CD8-positive, alpha-beta memory T cell (primary cell): ENCODE data around the gene ZNF25. TPM values are rescaled to one million over a fixed set of nuclear protein-coding genes. Genes with fewer than 3 reads are reported as not detected.
"Not testable (repeated sequence)": the region's sequence is repeated elsewhere in the genome, so short reads cannot be mapped to it uniquely, and the experiment has no call there.

Experiments used
- CTCF ChIA-PET: fragments of 350-600 bp; sonication (Branson Sonifier 250); formaldehyde crosslinking; loops from one replicate; lab custom pipeline; 2021; ENCODE audit warnings: antibody characterized with exemption; lab: Charles Lee
- POLR2A ChIA-PET: fragments of 350-600 bp; sonication (Branson Sonifier 250); formaldehyde crosslinking; loops from one replicate; lab custom pipeline; 2021; ENCODE audit warnings: antibody characterized with exemption; lab: Charles Lee
- DNase-seq, 5 donors: peaks; one replicate each; pipeline versions ENCODE4 v3.0.0 to v3.0.0-alpha.2; 2020 to 2022; ENCODE audit warnings: mixed read lengths in 1 of 5
- H3K27ac ChIP-seq: one replicate; pipeline ENCODE4 v1.7.0; 2013; ENCODE audit warnings: low read depth, mild to moderate bottlenecking, low read length, moderate library complexity
- H3K27me3 ChIP-seq: 2 replicates; pipeline ENCODE4 v1.7.0; 2013; ENCODE audit warnings: low read length, mild to moderate bottlenecking; ENCODE audit not compliant: insufficient read depth, poor library complexity, severe bottlenecking
- H3K36me3 ChIP-seq: 2 replicates; pipeline ENCODE4 v1.7.0; 2013; ENCODE audit warnings: mild to moderate bottlenecking, low read length, moderate library complexity; ENCODE audit not compliant: insufficient read depth
- H3K4me1 ChIP-seq: 2 replicates; pipeline ENCODE4 v1.7.0; 2013; ENCODE audit warnings: mild to moderate bottlenecking, low read length, moderate library complexity; ENCODE audit not compliant: insufficient read depth
- H3K4me3 ChIP-seq: 2 replicates; pipeline ENCODE4 v1.7.0; 2013; ENCODE audit warnings: mild to moderate bottlenecking, low read length
- H3K9me3 ChIP-seq: 2 replicates; pipeline ENCODE4 v1.7.0; 2013; ENCODE audit warnings: mild to moderate bottlenecking, low read length
- H3K27ac Mint-ChIP-seq, 8 donors: one replicate each; pipeline ENCODE4 v1.8.0; 2020 to 2021; ENCODE audit warnings: mixed read lengths in 8 of 8, mild to moderate bottlenecking in 6 of 8, inconsistent platforms in 3 of 8, moderate library complexity in 3 of 8
- H3K27me3 Mint-ChIP-seq, 2 donors: one replicate each; pipeline ENCODE4 v1.8.0; 2020 to 2021; ENCODE audit warnings: mixed read lengths in 2 of 2, mild to moderate bottlenecking in 1 of 2, moderate library complexity in 1 of 2
- H3K36me3 Mint-ChIP-seq, 3 donors: one replicate each; pipeline ENCODE4 v1.8.0; 2020 to 2021; ENCODE audit warnings: mixed read lengths in 3 of 3, inconsistent platforms in 1 of 3, mild to moderate bottlenecking in 1 of 3
- H3K4me1 Mint-ChIP-seq, 3 donors: one replicate each; pipeline ENCODE4 v1.8.0; 2020 to 2021; ENCODE audit warnings: mixed read lengths in 3 of 3, inconsistent platforms in 1 of 3, mild to moderate bottlenecking in 1 of 3
- H3K4me3 Mint-ChIP-seq, 7 donors: one replicate each; pipeline ENCODE4 v1.8.0; 2020 to 2021; ENCODE audit warnings: mixed read lengths in 7 of 7, mild to moderate bottlenecking in 6 of 7, moderate library complexity in 4 of 7, inconsistent platforms in 2 of 7
- H3K9me3 Mint-ChIP-seq, 5 donors: one replicate each; pipeline ENCODE4 v1.8.0; 2020 to 2022; ENCODE audit warnings: mixed read lengths in 5 of 5, mild to moderate bottlenecking in 3 of 5, moderate library complexity in 2 of 5, inconsistent platforms in 1 of 5
- polyA plus RNA-seq: library from polyadenylated mRNA; unstranded; fragments of 300-500 nt; fragmentation: Illumina TruSeq; gene quantifications from one replicate; pipeline ENCODE4 v1.2.3, GENCODE V29; 2021
- total RNA-seq, 2 experiments: library from RNA; stranded (reverse); gene quantifications; one replicate each; pipeline ENCODE4 v1.2.3, GENCODE V29; 2021

ZNF25 gene
- total RNA-seq (1 to 10 TPM; 4.6 to 5.9 TPM), polyA plus RNA-seq (6.2 TPM)

GRCh38 chr10:37976091-37976879, at the start of gene ZNF25:
ZNF25 (minus strand) TSS chr10:37976647; CDS start chr10:37971722, 4,925 bp downstream.
- Histone ChIP-seq H3K27ac (peak within 1 kb of the TSS; percentile 88), H3K9me3 (no peaks in the 10 kb centered on the region), H3K36me3 (no peaks in the 10 kb centered on the region), H3K27me3 (no peaks in the 10 kb centered on the region), H3K4me1 (peaks cover 20% of the 10 kb centered on the region), H3K4me3 (peak within 1 kb of the TSS; percentile 91)
- H3K27ac Mint-ChIP-seq, result peak within 1 kb of the TSS; percentile 85 to 99 (median 98)
- H3K4me3 Mint-ChIP-seq, result peak within 1 kb of the TSS; percentile 88 to 99 (median 96)
- peaks cover 0 to 13% (median 4%) of the 10 kb centered on the region in 3 donors for H3K36me3 Mint-ChIP-seq
- no peaks in the 10 kb centered on the region for H3K27me3 Mint-ChIP-seq
- peak; percentile 96 to 99 (median 98) for DNase-seq
- CTCF ChIA-PET, result interaction anchor here (0.7 to 2.4 kb wide), 26 partner anchors 9 to 426 kb away, joined by 3 to 20 read pairs (median 4); partner anchors contain the start of genes ZNF248, ZNF33A and ZNF37A
- POLR2A ChIA-PET, result interaction anchor here (0.8 to 2.6 kb wide), 6 partner anchors 11 to 426 kb away, joined by 3 to 16 read pairs (median 6); partner anchors contain the start of genes ZNF248, ZNF33A and ZNF37A
- peaks cover 28 to 31% (median 30%) of the 10 kb centered on the region in 3 donors for H3K4me1 Mint-ChIP-seq
- no peaks in the 10 kb centered on the region for H3K9me3 Mint-ChIP-seq

- Mint-ChIP-seq H3K27me3 (no peaks in the 10 kb centered on the region), H3K27ac (peak overlapping the region in 6 of 8 donors; percentile 8 to 80 (median 44)), H3K9me3 (no peaks in the 10 kb centered on the region), H3K4me1 (peaks cover 37 to 59% (median 49%) of the 10 kb centered on the region in 3 donors), H3K36me3 (peaks cover 48 to 95% (median 52%) of the 10 kb centered on the region in 3 donors), H3K4me3 (no peak overlapping the region)
- Histone ChIP-seq H3K27me3 (no peaks in the 10 kb centered on the region), H3K27ac (no peak overlapping the region), H3K36me3 (peaks cover 22% of the 10 kb centered on the region), H3K4me1 (peaks cover 4% of the 10 kb centered on the region), H3K9me3 (no peaks in the 10 kb centered on the region), H3K4me3 (no peak overlapping the region)
- ChIA-PET CTCF (no interaction called here), POLR2A (no interaction called here)
- no peak for DNase-seq
Measured at GRCh38 chr10:38025283-38025682, 48.8 kb upstream of the ZNF25 start.

GRCh38 chr10:38019124-38019523, 42.7 kb upstream of the ZNF25 start:
- H3K4me3 Mint-ChIP-seq, H3K27me3 ChIP-seq, H3K9me3 ChIP-seq, H3K4me3 ChIP-seq, DNase-seq, H3K27ac ChIP-seq, H3K9me3 Mint-ChIP-seq, H3K4me1 ChIP-seq, POLR2A ChIA-PET, H3K27me3 Mint-ChIP-seq: not testable (repeated sequence)
- Mint-ChIP-seq H3K4me1 (peaks cover 30 to 53% (median 37%) of the 10 kb centered on the region in 3 donors), H3K27ac (peak overlapping the region in 2 of 8 donors; percentile 61 to 67), H3K36me3 (peaks cover 40 to 92% (median 51%) of the 10 kb centered on the region in 3 donors)
- peaks cover 47% of the 10 kb centered on the region for H3K36me3 ChIP-seq
- CTCF ChIA-PET, result interaction anchor here (1.0 kb wide), 1 partner anchor 42 kb away, joined by 5 read pairs; the partner anchor contains the start of gene ZNF25

- Mint-ChIP-seq H3K36me3 (peaks cover 40 to 88% (median 46%) of the 10 kb centered on the region in 3 donors), H3K4me3 (no peak overlapping the region), H3K27ac (peak overlapping the region in 1 of 8 donors; percentile 70), H3K27me3 (no peaks in the 10 kb centered on the region), H3K4me1 (peaks cover 41 to 77% (median 59%) of the 10 kb centered on the region in 3 donors), H3K9me3 (peaks cover 2 to 6% (median 2%) of the 10 kb centered on the region in 5 donors)
- no peak for DNase-seq
- H3K36me3 ChIP-seq, result peaks cover 44% of the 10 kb centered on the region
- ChIA-PET POLR2A (no interaction called here), CTCF (no interaction called here)
- no peaks in the 10 kb centered on the region for H3K27me3 ChIP-seq
- H3K9me3 ChIP-seq, result no peaks in the 10 kb centered on the region
- no peak overlapping the region for H3K27ac ChIP-seq
- H3K4me1 ChIP-seq, result peaks cover 13% of the 10 kb centered on the region
- H3K4me3 ChIP-seq, result no peak overlapping the region
Measured at GRCh38 chr10:38016354-38016753, 39.9 kb upstream of the ZNF25 start.

- Histone ChIP-seq H3K4me3 (peak within 1 kb of the TSS; percentile 92), H3K27ac (peak within 1 kb of the TSS; percentile 99), H3K36me3 (peaks cover 9% of the 10 kb centered on the region), H3K9me3 (no peaks in the 10 kb centered on the region), H3K27me3 (no peaks in the 10 kb centered on the region), H3K4me1 (peaks cover 16% of the 10 kb centered on the region)
- no peaks in the 10 kb centered on the region for H3K9me3 Mint-ChIP-seq
- peak; percentile 88 to 96 (median 94) for DNase-seq
- ChIA-PET POLR2A (interaction anchor here (0.6 to 2.8 kb wide), 4 partner anchors 34 to 619 kb away, joined by 3 to 16 read pairs (median 10); partner anchors contain the start of genes ZNF25 and ZNF37A), CTCF (interaction anchor here (1.0 kb wide), 2 partner anchors 34 to 83 kb away, joined by 5 to 7 read pairs; partner anchors contain the start of genes ZNF25 and ZNF37A)
- H3K36me3 Mint-ChIP-seq, result peaks cover 8 to 42% (median 12%) of the 10 kb centered on the region in 3 donors
- peak within 1 kb of the TSS; percentile 86 to 98 (median 94) for H3K4me3 Mint-ChIP-seq
- peaks cover 35 to 52% (median 48%) of the 10 kb centered on the region in 3 donors for H3K4me1 Mint-ChIP-seq
- no peaks in the 10 kb centered on the region for H3K27me3 Mint-ChIP-seq
- H3K27ac Mint-ChIP-seq, result peak within 1 kb of the TSS; percentile 99 to 100 (median 100)
Measured at GRCh38 chr10:38010119-38010903, 33.9 kb upstream of the ZNF25 start, which contains the start of gene ZNF33A. ZNF33A (plus strand) TSS chr10:38010675; CDS start chr10:38012342, 1,667 bp downstream.

GRCh38 chr10:38007991-38008390, 31.5 kb upstream of the ZNF25 start:
- CTCF ChIA-PET, result interaction anchor here (1.0 kb wide), 1 partner anchor 31 kb away, joined by 3 read pairs; no protein-coding TSS in a partner anchor
- DNase-seq, result no peak
- Mint-ChIP-seq H3K9me3 (no peaks in the 10 kb centered on the region), H3K27ac (peak overlapping the region in 3 of 8 donors; percentile 18 to 70 (median 38)), H3K4me1 (peaks cover 25 to 32% (median 29%) of the 10 kb centered on the region in 3 donors), H3K4me3 (peak overlapping the region in 3 of 7 donors; percentile 3 to 81 (median 51)), H3K36me3 (peaks cover 0 to 22% (median 2%) of the 10 kb centered on the region in 3 donors), H3K27me3 (no peaks in the 10 kb centered on the region)
- peaks cover 11% of the 10 kb centered on the region for H3K4me1 ChIP-seq
- POLR2A ChIA-PET, result no interaction called here
- H3K36me3 ChIP-seq, result no peaks in the 10 kb centered on the region
- H3K27ac ChIP-seq, result no peak overlapping the region
- no peak overlapping the region for H3K4me3 ChIP-seq
- no peaks in the 10 kb centered on the region for H3K9me3 ChIP-seq
- H3K27me3 ChIP-seq, result no peaks in the 10 kb centered on the region

- Mint-ChIP-seq H3K27ac (peak overlapping the region in 4 of 8 donors; percentile 12 to 70 (median 32)), H3K4me1 (peaks cover 23 to 28% (median 25%) of the 10 kb centered on the region in 3 donors), H3K9me3 (no peaks in the 10 kb centered on the region), H3K4me3 (no peak overlapping the region), H3K36me3 (peaks cover 0 to 18% (median 0%) of the 10 kb centered on the region in 3 donors), H3K27me3 (no peaks in the 10 kb centered on the region)
- Histone ChIP-seq H3K4me1 (peaks cover 11% of the 10 kb centered on the region), H3K27me3 (no peaks in the 10 kb centered on the region), H3K4me3 (no peak overlapping the region), H3K9me3 (no peaks in the 10 kb centered on the region), H3K36me3 (no peaks in the 10 kb centered on the region), H3K27ac (no peak overlapping the region)
- ChIA-PET POLR2A (no interaction called here), CTCF (interaction anchor here (1.0 kb wide), 1 partner anchor 31 kb away, joined by 3 read pairs; no protein-coding TSS in a partner anchor)
- no peak for DNase-seq
Measured at GRCh38 chr10:38007551-38007950, 31.1 kb upstream of the ZNF25 start.
